GM19328 (cell line): ENCODE data around the gene TMEM215.
"Not testable (repeated sequence)": the region's sequence is repeated elsewhere in the genome, so short reads cannot be mapped to it uniquely, and the experiment has no call there.

Experiments
- ATAC-seq: cut with Tn5 transposase; IDR thresholded peaks from one replicate; pipeline ENCODE4 v1.9.1; 2021; ENCODE audit warnings: mild to moderate bottlenecking, moderate library complexity; ENCODE audit not compliant: unreplicated experiment

The TMEM215 gene

DNA sequence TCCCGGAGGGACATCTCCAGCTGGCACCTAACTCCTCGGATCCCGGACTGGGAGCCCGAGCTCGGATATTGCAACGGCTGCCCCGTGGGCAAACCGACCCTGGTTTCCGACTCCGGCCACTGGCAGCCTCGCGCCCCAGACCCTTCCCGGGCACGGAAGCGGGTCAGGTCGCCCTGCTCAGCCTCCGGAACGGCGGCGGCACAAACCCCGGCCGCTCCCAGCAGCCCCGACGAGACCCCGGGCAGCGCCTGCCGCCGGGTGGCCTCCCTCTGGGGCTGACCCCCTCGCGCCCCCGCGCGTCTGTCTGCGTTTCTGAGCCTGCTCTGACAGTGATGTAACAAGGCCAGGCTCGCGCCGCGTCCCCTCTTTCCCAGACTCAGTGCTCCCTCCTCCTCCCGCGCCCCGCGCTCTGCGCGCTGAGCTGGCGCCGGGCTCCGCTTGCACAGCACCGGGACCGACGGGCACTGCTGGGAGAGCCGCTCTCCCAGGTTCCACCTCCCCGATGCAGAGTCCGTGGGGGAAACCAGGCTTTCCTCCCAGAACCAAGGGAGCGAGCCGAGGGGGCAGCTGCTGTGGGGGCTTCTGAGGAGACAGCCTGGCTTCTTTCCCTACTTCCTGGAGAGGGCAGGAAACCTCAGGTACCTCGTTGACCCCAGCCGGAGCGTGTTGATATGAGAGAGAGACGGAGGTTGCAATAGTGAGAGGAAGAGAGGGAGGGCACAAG lies at the start of gene TMEM215:
Gene TMEM215 (plus strand): TSS at position 373 of the 724 bp plus-strand sequence. CDS start 644 bp downstream, outside the sequence.
- ATAC-seq = no peak

- ATAC-seq = no peak
These were observed 47.9 kb upstream of the TMEM215 start for GRCh38 chr9:32735476-32735875.

DNA sequence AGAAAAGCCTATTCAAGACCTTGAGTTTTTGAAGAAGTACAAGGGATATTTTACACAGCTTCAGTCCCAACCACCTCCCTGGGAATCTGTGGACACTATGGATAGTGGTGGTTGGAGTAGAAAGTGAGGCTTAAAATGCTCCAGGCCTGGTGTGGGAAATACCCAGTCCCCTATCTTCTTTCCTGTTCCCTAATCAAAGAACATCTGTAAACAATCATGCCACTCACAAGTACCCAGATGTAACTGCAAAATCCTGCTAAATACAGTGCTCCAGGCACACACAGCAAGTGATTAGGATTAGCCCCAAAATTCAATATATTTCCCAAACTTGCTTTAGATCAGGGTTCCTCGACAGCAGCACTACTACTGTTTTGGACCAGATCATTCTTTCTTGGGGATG lies 46.0 kb upstream of the TMEM215 start:
- no peak for ATAC-seq

- ATAC-seq = no peak
These were observed 44.7 kb upstream of the TMEM215 start for GRCh38 chr9:32738501-32739172.

GRCh38 chr9:32741706-32742105 lies 41.6 kb upstream of the TMEM215 start:
- ATAC-seq = no peak

- ATAC-seq = no peak
These were observed 41.0 kb upstream of the TMEM215 start for GRCh38 chr9:32742296-32742695.

GRCh38 chr9:32748013-32748412 lies 35.3 kb upstream of the TMEM215 start:
- no peak for ATAC-seq

- ATAC-seq = no peak
These were observed 27.6 kb upstream of the TMEM215 start for GRCh38 chr9:32755730-32756129.

DNA sequence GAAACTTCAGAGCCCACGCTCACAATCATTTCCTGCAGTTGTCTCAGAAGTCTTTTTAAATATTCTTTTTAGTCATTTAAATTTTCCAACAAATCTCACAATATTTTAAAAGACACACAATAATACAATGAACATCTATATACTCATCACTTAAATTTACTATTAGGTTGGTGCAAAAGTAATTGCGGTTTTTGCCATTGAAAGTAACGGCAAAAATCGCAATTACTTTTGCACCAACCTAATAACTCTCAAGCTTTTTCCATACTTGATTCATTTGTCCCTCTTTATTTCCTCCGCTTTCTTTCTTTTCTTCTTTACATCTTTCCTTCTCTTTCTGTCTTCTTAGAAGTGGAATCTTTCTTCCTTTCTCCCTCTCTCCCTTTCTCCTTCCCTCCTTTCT lies 19.2 kb upstream of the TMEM215 start:
- no peak for ATAC-seq

DNA sequence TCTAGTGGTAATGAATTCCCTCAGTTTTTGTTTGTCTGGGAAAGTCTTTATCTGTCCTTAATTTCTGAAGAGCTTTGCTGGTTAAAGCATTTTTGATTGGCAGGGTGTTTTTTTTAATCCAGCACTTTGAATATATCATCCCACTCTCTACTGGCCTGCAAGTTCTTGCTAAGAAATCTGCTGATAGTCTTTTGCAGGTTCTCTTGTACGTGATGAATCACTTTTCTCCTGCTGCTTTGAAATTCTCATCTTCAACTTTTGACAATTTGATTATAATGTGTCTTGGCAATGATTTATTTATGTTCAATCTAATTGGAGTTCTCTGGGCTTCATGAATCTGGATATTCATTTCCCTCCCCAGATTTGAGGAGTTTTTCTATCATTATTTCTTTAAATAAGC lies 8.1 kb upstream of the TMEM215 start:
- no peak for ATAC-seq

GRCh38 chr9:32776201-32776600 lies 7.1 kb upstream of the TMEM215 start:
- no peak for ATAC-seq

GRCh38 chr9:32782476-32783167 lies 718 bp upstream of the TMEM215 start:
- no peak for ATAC-seq

DNA sequence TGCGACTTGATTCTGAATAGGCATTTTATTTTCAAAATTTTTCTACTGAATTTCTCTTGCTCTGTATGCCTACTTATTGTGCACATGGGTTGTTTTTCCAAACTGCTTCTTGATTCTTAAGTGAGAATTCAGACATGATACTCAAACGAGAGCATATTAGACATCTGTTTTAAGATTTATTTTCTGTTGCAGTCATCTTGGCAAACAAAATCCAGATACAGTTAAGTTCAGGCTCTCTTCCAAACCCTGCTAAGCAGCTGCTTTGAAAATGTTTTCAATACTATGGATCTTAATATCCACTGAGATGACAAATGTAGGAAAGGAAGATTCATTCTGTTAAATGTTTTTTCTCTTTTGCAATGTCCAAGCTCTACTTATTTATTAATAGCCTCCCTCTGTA lies 4.5 kb downstream of the TMEM215 start:
- ATAC-seq = no peak

- not testable (repeated sequence) for ATAC-seq
These were observed 12.7 kb downstream of the TMEM215 start for GRCh38 chr9:32796015-32796414.

DNA sequence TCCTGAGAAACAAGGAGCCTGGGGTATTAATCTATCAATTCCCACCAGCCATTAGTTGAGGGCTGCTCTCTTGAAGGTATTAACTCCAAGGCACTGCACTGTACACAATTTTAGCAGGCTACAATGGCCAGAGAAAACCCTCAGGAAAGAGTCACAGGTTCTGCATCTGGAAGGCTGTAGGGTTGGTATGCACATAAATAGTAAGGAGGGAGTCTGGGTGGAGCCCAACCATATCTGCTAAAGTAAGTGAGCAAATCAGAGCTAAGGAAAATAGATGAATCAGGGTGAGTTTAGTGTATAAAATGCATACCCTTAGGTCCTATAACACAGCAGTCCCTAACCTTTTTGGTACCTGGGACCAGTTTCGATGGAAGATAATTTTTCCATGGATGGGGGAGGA lies 18.2 kb downstream of the TMEM215 start:
- no peak for ATAC-seq

- no peak for ATAC-seq
These were observed 23.9 kb downstream of the TMEM215 start for GRCh38 chr9:32807217-32807616.

DNA sequence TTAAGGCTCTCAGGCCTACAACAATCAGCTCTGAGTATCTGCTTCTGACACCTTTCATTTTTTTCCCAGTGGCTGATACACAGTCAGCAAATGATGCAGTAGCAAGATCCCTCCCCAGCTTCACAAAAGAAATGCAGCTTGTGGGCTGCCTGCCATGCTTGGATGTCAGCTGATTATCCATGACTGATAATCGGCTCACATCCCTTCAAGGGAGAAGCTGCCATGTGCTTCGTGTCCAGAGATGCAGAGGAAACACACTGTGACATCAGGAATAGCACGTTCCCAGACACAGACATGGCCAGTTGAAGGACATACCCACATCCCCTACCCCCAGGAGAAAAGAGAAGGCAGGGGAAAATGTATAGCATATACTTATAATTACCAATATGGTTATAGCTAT lies 27.9 kb downstream of the TMEM215 start:
- ATAC-seq = no peak

DNA sequence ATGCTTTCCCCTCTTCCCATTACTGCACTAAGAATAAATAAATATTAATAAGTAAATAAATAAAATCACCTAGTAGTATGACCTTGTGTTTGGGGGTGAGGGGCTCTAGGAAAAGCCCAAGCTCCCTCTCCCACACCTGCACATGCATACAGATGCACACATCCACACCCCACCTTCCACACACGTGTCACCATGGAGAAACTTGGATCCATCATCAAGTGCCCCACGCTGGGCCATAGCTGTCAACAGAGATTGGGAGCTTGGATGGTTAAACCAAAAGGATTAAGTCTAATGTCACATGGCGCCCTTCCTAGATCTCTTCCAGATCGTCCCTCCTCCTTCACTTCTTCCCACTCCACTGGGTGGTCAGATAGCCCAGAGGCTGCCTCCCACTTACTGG lies 37.0 kb downstream of the TMEM215 start:
- ATAC-seq = no peak

DNA sequence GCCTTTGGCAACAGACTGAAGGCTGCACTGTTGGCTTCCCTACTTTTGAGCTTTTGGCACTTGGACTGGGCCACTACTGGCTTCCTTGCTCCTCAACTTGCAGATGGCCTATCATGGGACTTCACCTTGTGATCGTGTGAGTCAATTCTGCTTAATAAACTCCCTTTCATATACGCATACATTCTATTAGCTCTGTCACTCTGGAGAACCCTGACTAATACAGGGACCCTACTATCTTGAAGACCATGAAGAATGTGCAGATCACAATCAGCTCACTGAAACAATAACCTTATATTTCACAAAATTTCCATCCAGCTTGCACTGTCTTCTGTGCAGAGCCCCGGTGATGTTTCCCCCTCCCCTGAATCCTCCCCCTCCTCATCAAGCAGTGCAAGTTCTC lies 39.8 kb downstream of the TMEM215 start:
- no peak for ATAC-seq

DNA sequence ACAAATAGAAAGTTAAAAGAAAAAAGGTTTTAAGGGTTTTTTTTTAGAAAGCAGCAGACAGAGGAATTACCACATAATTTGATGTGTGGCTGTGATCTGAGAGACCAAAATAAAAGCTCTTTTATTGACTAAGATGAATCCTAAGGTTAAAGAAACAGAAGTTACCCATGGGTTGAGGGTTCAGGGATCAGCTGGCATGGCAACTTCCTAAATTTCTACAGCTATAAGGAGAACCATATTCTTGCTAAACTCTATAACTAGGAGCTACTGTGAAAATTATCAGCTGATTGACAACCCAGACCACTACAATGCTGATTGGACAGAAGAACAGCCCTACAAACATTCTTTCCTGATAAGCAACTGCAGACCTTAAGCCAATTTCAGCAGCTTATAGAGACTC lies 40.2 kb downstream of the TMEM215 start:
- ATAC-seq = no peak

GRCh38 chr9:32825203-32825602 lies 41.9 kb downstream of the TMEM215 start:
- ATAC-seq = no peak

GRCh38 chr9:32828861-32829260 lies 45.5 kb downstream of the TMEM215 start:
- ATAC-seq = no peak
